ENCODE measurements around the gene DNAJC5G.

DNA sequence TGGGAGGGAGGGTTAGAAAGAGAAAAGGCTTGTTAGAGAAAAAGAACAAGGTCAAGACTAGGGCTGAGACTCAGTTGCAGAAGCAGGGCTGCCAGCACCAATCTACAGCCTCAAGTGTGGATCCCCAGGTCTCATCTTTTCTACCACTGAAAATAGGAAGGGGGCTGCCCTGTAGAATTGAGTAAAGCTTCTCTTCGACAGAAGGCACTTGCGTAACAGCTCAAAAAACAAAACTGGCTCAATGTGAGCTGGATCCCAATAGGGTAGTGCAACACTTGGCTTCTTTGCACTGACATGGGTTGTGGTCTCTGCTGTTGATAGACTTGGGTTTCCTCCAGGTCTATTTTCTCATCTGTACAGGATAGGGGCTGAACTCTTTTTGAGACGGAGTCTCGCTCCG lies 49.5 kb downstream of the DNAJC5G start:
- TF ChIP-seq, protein P1, sequence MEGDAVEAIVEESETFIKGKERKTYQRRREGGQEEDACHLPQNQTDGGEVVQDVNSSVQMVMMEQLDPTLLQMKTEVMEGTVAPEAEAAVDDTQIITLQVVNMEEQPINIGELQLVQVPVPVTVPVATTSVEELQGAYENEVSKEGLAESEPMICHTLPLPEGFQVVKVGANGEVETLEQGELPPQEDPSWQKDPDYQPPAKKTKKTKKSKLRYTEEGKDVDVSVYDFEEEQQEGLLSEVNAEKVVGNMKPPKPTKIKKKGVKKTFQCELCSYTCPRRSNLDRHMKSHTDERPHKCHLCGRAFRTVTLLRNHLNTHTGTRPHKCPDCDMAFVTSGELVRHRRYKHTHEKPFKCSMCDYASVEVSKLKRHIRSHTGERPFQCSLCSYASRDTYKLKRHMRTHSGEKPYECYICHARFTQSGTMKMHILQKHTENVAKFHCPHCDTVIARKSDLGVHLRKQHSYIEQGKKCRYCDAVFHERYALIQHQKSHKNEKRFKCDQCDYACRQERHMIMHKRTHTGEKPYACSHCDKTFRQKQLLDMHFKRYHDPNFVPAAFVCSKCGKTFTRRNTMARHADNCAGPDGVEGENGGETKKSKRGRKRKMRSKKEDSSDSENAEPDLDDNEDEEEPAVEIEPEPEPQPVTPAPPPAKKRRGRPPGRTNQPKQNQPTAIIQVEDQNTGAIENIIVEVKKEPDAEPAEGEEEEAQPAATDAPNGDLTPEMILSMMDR (conservative IDR thresholded peaks at IDR 0.05; ENCODE audit: low read depth, low read length): no peak
- TF ChIP-seq EZH2 (IDR thresholded peaks at IDR 0.05; ENCODE audit: borderline replicate concordance, low read depth, low read length, poor library complexity, severe bottlenecking): no peak

All from A673 (cell line).